Skeletal muscle tissue (tissue), 4 donors: ENCODE results near the gene PRR33. TPM values are rescaled to one million over a fixed set of nuclear protein-coding genes. Genes with fewer than 3 reads are reported as not detected.

Experiments
- H3K27ac ChIP-seq: one replicate; pipeline ENCODE4 v1.7.0; 2013; ENCODE audit warnings: mild to moderate bottlenecking, low read depth, low read length, inconsistent platforms
- H3K27me3 ChIP-seq, 3 donors: one replicate each; pipeline ENCODE4 v1.7.0; 2013; ENCODE audit warnings: low read length in 3 of 3; ENCODE audit not compliant: control insufficient read depth in 3 of 3, insufficient read depth in 3 of 3
- H3K36me3 ChIP-seq, 3 donors: one replicate each; pipeline ENCODE4 v1.7.0; 2013; ENCODE audit warnings: low read length in 3 of 3; ENCODE audit not compliant: control insufficient read depth in 3 of 3, insufficient read depth in 3 of 3
- H3K4me1 ChIP-seq, 3 donors: one replicate each; pipeline ENCODE4 v1.7.0; 2013; ENCODE audit warnings: low read length in 3 of 3, mild to moderate bottlenecking in 3 of 3; ENCODE audit not compliant: control insufficient read depth in 3 of 3, insufficient read depth in 3 of 3
- H3K4me3 ChIP-seq, 3 donors: one replicate each; pipeline ENCODE4 v1.7.0; 2013; ENCODE audit warnings: low read length in 3 of 3
- H3K9ac ChIP-seq, 3 donors: one replicate each; pipeline ENCODE4 v1.7.0; 2013; ENCODE audit warnings: low read length in 3 of 3, mild to moderate bottlenecking in 3 of 3, moderate library complexity in 2 of 3, low read depth in 1 of 3
- H3K9me3 ChIP-seq, 3 donors: one replicate each; pipeline ENCODE4 v1.7.0; 2013; ENCODE audit warnings: low read length in 3 of 3; ENCODE audit not compliant: control insufficient read depth in 3 of 3
- total RNA-seq: library from RNA; depleted of rRNA; stranded (reverse); fragments of >200 nt; gene quantifications from one replicate; pipeline ENCODE4 v1.2.3, GENCODE V29; 2014
- donor health status: Osteomylitis.

The PRR33 gene
- total RNA-seq, 1 donor from 2014 or later: 1.0 TPM

DNA sequence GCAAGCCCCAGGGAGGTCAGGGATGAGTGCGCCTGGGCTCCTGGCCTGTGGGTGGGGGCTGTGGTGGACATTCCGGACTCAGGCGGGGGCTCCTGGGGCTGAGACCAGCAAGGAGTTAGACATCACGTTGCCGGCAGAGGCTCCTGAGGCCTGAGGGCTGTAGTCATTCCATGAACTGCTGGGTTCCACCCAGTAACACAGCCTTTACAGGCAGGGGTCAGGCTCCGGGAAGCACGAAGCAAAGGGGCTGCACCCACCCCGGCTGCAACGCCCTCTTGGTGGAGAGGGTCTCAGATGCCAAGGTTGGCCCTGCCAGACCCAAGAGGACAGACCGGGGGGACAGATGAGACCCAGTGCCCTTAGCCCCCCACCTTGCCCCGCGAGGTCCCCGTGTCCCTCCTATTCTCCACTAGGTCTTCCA, 36.8 kb upstream of the PRR33 start:
- H3K4me1 ChIP-seq: peaks cover 52 to 88% (median 68%) of the 10 kb centered on the region in 3 donors
- peak overlapping the region; percentile 95 for H3K27ac ChIP-seq
- H3K27me3 ChIP-seq: no peaks in the 10 kb centered on the region
- no peaks in the 10 kb centered on the region for H3K9me3 ChIP-seq
- H3K4me3 ChIP-seq: no peak overlapping the region
- peak overlapping the region in 2 of 3 donors; percentile 14 to 64 for H3K9ac ChIP-seq
- peaks cover 16 to 49% (median 34%) of the 10 kb centered on the region in 3 donors for H3K36me3 ChIP-seq

DNA sequence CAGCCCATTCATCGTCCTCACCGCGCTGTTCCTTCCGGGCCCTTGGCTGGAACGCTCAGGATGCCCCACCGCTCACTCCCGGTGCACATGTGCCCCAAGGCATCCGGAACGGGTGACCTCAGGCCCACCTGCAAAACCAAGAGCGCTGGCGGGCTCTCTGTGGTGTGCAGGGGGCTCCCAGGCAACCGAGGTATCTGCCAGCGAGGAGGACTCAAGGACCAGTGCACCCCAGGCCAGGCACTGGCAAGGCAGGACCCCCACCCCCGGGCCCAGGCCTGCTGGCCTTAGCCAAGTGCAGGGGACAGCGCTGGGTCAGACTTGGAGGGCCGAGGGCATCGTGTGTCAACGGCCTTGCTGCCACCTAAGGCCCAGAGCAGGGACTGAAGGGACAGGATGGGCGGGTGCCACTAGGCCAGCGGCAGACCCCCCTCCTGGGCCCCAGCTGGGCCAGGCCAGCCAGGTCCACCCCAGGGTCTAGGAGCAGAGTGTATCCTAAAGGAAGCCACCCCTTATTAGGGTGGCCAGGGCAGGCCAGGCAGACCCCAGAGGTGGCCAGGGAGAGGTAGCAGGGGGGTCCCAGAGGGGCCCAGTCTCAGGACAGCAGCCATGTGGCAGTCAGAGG, 36.3 kb upstream of the PRR33 start:
- Histone ChIP-seq H3K9me3 (no peaks in the 10 kb centered on the region), H3K27ac (peak overlapping the region; percentile 95), H3K9ac (peak overlapping the region; percentile 10 to 64 (median 45)), H3K36me3 (peaks cover 11 to 46% (median 33%) of the 10 kb centered on the region in 3 donors), H3K4me1 (peaks cover 58 to 88% (median 74%) of the 10 kb centered on the region in 3 donors), H3K4me3 (peak overlapping the region in 1 of 3 donors; percentile 30), H3K27me3 (no peaks in the 10 kb centered on the region)

DNA sequence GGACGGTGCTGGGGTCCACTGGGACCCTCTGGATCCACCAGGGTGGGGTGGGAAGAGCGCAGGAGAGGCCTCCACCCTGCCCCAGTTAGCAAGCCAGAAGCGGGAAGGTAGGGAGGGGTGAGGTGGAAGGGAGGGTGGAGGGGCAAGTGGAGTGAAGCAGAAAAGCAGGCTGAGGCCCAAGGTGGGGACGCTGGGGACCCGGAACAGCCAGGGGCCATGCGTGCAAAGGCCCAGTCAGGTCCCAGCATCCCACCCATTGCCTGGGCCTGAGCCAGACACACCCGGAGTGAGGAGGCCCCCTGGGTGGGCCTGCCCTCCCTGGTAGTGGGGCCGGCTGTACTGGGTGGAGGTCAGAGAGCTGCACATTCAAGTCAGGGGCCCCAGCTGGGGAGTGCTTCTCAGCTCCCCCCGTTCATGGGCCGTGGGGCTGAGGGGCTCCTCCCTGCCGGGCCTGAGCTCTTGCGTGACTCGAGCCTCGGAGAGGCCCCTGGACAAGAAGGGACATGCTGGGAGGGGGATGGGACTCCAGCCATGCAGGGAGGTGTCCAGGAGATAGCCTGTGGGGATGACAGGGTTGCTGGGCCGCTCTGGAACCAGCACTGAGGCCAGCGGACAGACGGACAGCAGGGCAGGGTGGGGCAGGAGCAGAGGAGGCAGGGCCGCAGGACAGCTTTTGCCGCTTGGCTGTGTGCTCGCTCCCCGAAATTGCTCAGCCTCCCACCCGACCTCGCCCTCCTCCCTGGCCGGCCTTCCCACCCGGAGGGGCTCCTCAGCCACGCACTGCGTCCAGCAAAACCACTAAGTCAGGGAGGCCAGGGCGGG, 35.5 kb upstream of the PRR33 start:
- Histone ChIP-seq H3K9me3 (no peaks in the 10 kb centered on the region), H3K27me3 (no peaks in the 10 kb centered on the region), H3K4me3 (peak overlapping the region; percentile 29 to 43 (median 30)), H3K4me1 (peaks cover 65 to 89% (median 81%) of the 10 kb centered on the region in 3 donors), H3K27ac (peak overlapping the region; percentile 95), H3K9ac (peak overlapping the region; percentile 12 to 64 (median 53)), H3K36me3 (peaks cover 11 to 43% (median 31%) of the 10 kb centered on the region in 3 donors)

DNA sequence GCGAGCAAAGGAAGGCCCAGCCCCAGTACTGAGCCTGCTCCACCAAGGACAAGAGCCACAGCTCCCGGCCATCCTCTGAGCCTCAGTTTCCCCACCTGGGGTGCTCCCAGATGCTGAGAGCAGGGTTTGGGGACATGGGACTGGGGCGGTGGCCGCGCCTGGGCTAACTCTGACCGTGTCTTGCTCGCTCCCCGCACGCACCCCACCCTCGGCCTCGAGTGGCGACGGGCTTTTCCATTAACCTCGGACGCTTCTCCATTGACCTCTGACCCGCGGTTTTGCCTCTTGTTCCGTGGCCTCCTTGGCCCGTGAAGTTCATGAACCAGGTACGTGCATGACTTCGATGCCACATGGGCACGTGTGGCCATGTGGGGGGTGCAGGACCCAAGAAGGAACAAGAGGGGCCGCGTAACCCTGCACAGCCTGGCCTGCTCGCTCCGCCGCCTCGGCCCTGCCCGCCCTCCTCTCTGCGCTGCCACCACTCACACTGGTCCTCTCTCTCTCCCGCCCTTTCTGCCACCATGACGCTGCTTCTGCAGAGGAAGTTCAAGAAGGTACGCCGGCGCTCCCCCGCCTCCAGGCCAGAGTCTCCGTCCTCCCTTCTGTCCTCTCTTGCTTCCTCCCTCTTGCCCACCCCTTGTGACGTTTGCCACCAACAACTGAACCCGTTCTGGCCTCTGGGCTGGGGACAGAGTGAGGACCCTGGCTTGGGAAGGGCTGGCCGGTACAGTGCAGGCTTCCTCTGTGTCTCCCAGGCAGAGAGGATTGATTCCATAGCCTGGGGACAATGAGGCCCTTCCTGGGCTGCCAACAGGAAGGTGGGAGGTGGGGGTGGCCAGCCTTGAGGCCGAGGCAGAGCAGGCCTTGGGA, 34.7 kb upstream of the PRR33 start:
- Histone ChIP-seq H3K4me1 (peaks cover 68 to 91% (median 82%) of the 10 kb centered on the region in 3 donors), H3K36me3 (peaks cover 11 to 37% (median 32%) of the 10 kb centered on the region in 3 donors)

DNA sequence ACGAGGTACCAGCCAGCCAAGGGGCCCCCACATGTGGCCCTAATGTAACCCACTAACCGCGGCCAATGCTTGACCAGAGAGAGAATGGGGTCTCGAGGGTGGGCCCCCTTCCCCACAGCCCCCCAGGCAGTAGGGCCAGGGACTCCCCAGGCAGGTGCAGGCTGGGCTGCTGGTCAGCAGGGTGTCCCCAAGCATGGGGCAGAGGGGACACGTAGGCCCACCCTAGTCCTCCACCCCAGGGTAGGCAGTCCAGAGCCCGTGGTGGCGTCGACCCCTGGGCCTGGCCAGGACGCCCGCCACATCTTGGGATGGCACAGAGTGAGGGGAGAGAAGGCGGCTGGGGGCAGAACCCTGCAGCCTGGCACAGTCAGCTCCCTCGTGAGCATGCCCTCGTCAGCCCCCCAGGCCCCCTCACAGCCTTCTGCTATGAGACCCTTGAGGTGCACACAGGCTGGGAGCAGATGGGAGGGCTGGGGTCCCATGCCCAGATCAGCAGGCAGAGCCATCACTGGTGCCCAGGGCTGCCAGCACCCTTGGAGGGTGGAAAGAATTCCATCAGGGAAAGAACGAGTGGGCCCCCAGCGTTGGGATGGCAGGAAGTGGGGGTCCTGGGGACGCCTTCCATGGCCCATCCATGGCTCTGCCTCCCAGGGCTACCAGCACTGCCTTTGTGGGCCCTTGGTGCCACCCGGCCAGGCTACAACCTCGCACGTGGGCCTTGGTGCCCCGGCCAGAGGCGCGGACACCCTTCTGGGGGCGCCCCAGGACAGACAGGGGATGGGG, 33.9 kb upstream of the PRR33 start:
- Histone ChIP-seq H3K27ac (peak overlapping the region; percentile 95), H3K9ac (peak overlapping the region in 2 of 3 donors; percentile 33 to 38), H3K4me3 (peak overlapping the region in 1 of 3 donors; percentile 43), H3K9me3 (no peaks in the 10 kb centered on the region), H3K27me3 (no peaks in the 10 kb centered on the region), H3K36me3 (peaks cover 11 to 32% (median 30%) of the 10 kb centered on the region in 3 donors), H3K4me1 (peaks cover 75 to 92% (median 86%) of the 10 kb centered on the region in 3 donors)

More for the DNA sequence above, 34.7 kb upstream of the PRR33 start:
- peak overlapping the region; percentile 12 to 64 (median 53) for H3K9ac ChIP-seq
- peak overlapping the region in 2 of 3 donors; percentile 29 to 43 for H3K4me3 ChIP-seq
- H3K9me3 ChIP-seq: no peaks in the 10 kb centered on the region
- peak overlapping the region; percentile 95 for H3K27ac ChIP-seq
- H3K27me3 ChIP-seq: no peaks in the 10 kb centered on the region

DNA sequence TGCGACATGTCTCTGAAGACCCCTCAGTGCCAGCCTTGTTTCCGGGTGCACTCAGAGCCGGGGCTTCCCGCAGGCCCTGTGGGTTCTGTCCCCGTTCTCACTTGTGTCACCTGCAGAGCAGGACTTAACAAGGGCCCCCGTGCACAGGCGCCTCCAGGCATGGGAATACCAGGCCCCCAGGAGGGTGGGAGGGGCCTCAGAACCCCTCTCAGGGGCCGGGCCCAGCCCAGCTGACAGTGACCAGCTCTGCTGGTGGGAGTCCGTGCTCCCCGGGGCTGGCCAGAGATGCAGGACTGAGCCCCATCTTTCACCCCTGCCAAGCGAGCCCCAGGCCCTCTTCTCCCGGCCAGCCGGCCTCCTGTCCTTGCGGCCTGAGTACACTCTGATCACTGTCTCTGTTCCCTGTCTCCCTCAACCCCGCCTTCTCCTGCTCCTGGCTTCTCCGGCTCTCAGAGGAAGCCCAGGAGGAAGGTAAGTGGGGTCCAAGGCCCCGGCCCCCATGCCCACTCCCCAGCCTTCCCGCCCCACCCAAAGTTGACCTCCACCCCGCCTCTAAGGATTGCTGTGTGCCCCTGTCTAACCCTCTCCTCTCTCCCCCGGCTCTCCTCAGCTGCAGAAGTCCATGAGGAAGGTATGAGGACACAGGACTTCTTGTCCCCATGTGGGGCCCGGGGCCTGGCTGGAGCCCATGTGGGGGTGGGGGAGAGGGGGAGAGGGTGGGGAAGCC, 33.1 kb upstream of the PRR33 start:
- Histone ChIP-seq H3K4me3 (peak overlapping the region in 1 of 3 donors; percentile 80), H3K36me3 (peaks cover 11 to 29% (median 28%) of the 10 kb centered on the region in 3 donors), H3K9ac (peak overlapping the region in 2 of 3 donors; percentile 50 to 57), H3K27ac (peak overlapping the region; percentile 95), H3K27me3 (no peaks in the 10 kb centered on the region), H3K9me3 (no peaks in the 10 kb centered on the region), H3K4me1 (peaks cover 75 to 90% (median 79%) of the 10 kb centered on the region in 3 donors)

DNA sequence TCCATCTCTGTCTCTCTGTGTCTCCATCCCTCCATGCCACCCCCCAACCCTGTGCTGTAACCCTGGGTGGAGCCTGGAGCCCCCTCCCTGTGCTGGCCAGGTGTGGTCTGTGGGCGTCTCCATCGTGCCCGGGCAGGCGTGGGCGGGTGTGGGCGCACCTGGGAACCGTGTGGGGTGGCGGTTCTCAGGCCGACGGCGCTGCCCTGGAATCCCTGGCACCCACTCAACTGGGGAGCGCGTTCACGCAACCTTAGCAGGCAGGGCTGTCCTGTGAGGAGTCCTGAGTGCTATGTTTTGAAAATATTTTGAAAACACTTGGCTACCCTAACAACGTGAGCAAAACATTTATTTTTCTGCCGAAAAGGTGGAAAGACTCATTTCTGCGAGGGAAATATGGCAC, 32.5 kb upstream of the PRR33 start:
- Histone ChIP-seq H3K27ac (peak overlapping the region; percentile 95), H3K27me3 (no peaks in the 10 kb centered on the region), H3K9ac (peak overlapping the region; percentile 40 to 67 (median 57)), H3K9me3 (no peaks in the 10 kb centered on the region), H3K4me3 (peak overlapping the region; percentile 13 to 80 (median 65)), H3K4me1 (peaks cover 75 to 89% (median 81%) of the 10 kb centered on the region in 3 donors), H3K36me3 (peaks cover 11 to 28% (median 25%) of the 10 kb centered on the region in 3 donors)

DNA sequence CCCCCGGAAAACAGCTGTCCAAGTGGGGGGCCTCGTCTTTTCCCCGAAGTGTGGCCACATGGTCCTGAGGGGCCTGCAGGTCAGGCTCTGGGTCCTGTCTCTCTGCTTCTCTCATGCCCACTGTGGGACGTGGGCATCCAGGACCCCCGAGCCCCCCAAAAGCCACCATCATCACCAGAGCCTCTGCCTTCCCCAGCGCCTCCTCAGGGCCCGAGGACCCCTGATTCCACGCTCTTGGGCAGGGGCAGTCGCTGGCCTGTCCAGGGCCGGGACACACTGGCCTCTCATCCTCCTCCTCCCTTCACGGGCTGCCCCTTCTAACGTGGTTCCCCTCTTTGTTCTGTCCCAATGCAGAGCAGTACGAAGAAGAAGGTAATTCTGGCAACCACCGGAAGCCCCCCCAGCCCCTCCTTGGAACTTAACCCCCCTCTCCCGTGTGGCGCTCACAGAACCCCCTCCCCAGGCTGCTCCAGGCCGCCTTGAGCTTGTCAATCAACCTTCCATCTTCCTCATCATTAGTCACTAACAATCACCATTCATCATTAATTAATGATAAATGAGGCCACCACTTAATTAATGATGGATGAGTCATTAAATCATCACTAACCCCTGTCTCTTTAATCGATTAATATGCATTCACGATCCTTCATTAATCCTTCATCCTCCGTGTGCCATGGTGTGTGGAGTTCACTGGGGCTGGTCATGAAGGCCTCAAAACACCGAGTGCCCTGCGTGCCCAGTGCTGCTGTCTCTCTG, 31.7 kb upstream of the PRR33 start:
- no peaks in the 10 kb centered on the region for H3K9me3 ChIP-seq
- peaks cover 78 to 88% (median 86%) of the 10 kb centered on the region in 3 donors for H3K4me1 ChIP-seq
- H3K27me3 ChIP-seq: no peaks in the 10 kb centered on the region
- H3K9ac ChIP-seq: peak overlapping the region; percentile 57 to 82 (median 67)
- H3K4me3 ChIP-seq: peak overlapping the region; percentile 65 to 80 (median 65)
- H3K36me3 ChIP-seq: peaks cover 11 to 28% (median 22%) of the 10 kb centered on the region in 3 donors
- peak overlapping the region; percentile 95 for H3K27ac ChIP-seq
